HepG2 (cell line): ENCODE results near the gene NECTIN2. TPM values are rescaled to one million over a fixed set of nuclear protein-coding genes. Genes with fewer than 3 reads are reported as not detected.

Experiments used
- AFF4 ChIP-seq: sonication (generic); formaldehyde crosslinking; IDR thresholded peaks from 2 replicates; pipeline ENCODE4 v1.4.0; 2020; ENCODE audit warnings: missing genetic modification reagents
- BRCA1 ChIP-seq: sonication (generic); formaldehyde crosslinking; IDR thresholded peaks from 2 replicates; pipeline ENCODE4 v1.4.0; 2020; ENCODE audit warnings: missing genetic modification reagents
- DZIP1 ChIP-seq: sonication (generic); formaldehyde crosslinking; IDR thresholded peaks from 2 replicates; pipeline ENCODE4 v1.5.0; 2020; ENCODE audit warnings: mild to moderate bottlenecking, missing genetic modification reagents
- FOXM1 ChIP-seq: sonication (generic); formaldehyde crosslinking; IDR thresholded peaks from 2 replicates; pipeline ENCODE4 v1.5.0; 2020; ENCODE audit warnings: missing genetic modification reagents
- JUNB ChIP-seq: sonication (generic); formaldehyde crosslinking; IDR thresholded peaks from 2 replicates; pipeline ENCODE4 v1.8.0; 2022; ENCODE audit warnings: missing genetic modification reagents, mild to moderate bottlenecking, borderline replicate concordance
- MATR3 ChIP-seq: sonication (generic); formaldehyde crosslinking; IDR thresholded peaks from 2 replicates; pipeline ENCODE4 v1.4.0; 2020; ENCODE audit warnings: missing genetic modification reagents
- MYC ChIP-seq: sonication (generic); formaldehyde crosslinking; IDR thresholded peaks from 2 replicates; pipeline ENCODE4 v1.9.0; 2021; ENCODE audit warnings: missing genetic modification reagents, borderline replicate concordance
- NFE2 ChIP-seq: sonication (generic); formaldehyde crosslinking; IDR thresholded peaks from 2 replicates; pipeline ENCODE4 v1.4.0; 2020; ENCODE audit warnings: missing genetic modification reagents
- NFKB2 ChIP-seq: sonication (generic); formaldehyde crosslinking; IDR thresholded peaks from 2 replicates; pipeline ENCODE4 v1.4.0; 2020; ENCODE audit warnings: missing genetic modification reagents, borderline replicate concordance
- NR3C1 ChIP-seq: sonication (generic); formaldehyde crosslinking; IDR thresholded peaks from 2 replicates; pipeline ENCODE4 v1.4.0; 2020; ENCODE audit warnings: missing genetic modification reagents
- SETDB1 ChIP-seq: sonication (generic); formaldehyde crosslinking; IDR thresholded peaks from 2 replicates; pipeline ENCODE4 v1.5.1; 2020; ENCODE audit warnings: missing genetic modification reagents, mild to moderate bottlenecking, borderline replicate concordance
- SPEN ChIP-seq: sonication (generic); formaldehyde crosslinking; IDR thresholded peaks from 2 replicates; pipeline ENCODE4 v1.5.1; 2020; ENCODE audit warnings: low read depth, mild to moderate bottlenecking, missing genetic modification reagents
- SRSF9 ChIP-seq: fragments of 200-400 bp; formaldehyde crosslinking; IDR thresholded peaks from 2 replicates; pipeline ENCODE4 v1.6.1; 2018; ENCODE audit warnings: borderline replicate concordance, mild to moderate bottlenecking, low read depth, low read length; ENCODE audit not compliant: insufficient read depth, poor library complexity, severe bottlenecking
- TEF ChIP-seq: sonication (generic); formaldehyde crosslinking; IDR thresholded peaks from 2 replicates; pipeline ENCODE4 v1.5.0; 2020; ENCODE audit warnings: missing genetic modification reagents
- UBTF ChIP-seq: sonication (generic); formaldehyde crosslinking; IDR thresholded peaks from 2 replicates; pipeline ENCODE4 v1.4.0; 2020; ENCODE audit warnings: mild to moderate bottlenecking, missing genetic modification reagents
- ZBTB1 ChIP-seq: sonication (generic); formaldehyde crosslinking; IDR thresholded peaks from 2 replicates; pipeline ENCODE4 v1.4.0; 2020; ENCODE audit warnings: missing genetic modification reagents, borderline replicate concordance
- ZBTB14 ChIP-seq: sonication (generic); formaldehyde crosslinking; IDR thresholded peaks from 2 replicates; pipeline ENCODE4 v1.4.0; 2020; ENCODE audit warnings: missing genetic modification reagents
- ZNF224 ChIP-seq: sonication (generic); formaldehyde crosslinking; IDR thresholded peaks from 2 replicates; pipeline ENCODE4 v1.5.0; 2020; ENCODE audit warnings: mild to moderate bottlenecking, missing genetic modification reagents
- polyA plus RNA-seq, 8 experiments: library from polyadenylated mRNA; depleted of rRNA in 3 of 8; stranded (reverse) in 7 of 8; unstranded in 1 of 8; fragments of >200 nt; fragmentation: Illumina TruSeq in 4 of 8; extraction: Trizol in 4 of 8; gene quantifications; 2 replicates each; pipeline versions ENCODE4 v1.2.1 to v1.2.3, GENCODE V29; 2011 to 2016; ENCODE audit warnings: low read depth in 4 of 8, missing spikeins in 1 of 8, mixed read lengths in 1 of 8; ENCODE audit not compliant: insufficient read depth in 1 of 8
- total RNA-seq, 5 experiments: library from RNA; depleted of rRNA; stranded (reverse); fragments of >200 nt; fragmentation: Illumina TruSeq; extraction: Trizol; gene quantifications; 2 replicates each; pipeline ENCODE4 v1.2.3, GENCODE V29; 2016; ENCODE audit warnings: low read depth in 1 of 5

Gene NECTIN2
- total and polyA plus RNA-seq, 2 of the 13 experiments (the other 11 are each of a cell fraction or from before 2014, with no cell fraction given): 75.4 to 114 TPM

GRCh38 chr19:44924243-44924725 lies 78.2 kb downstream of the NECTIN2 start (continued):
- TF ChIP-seq DZIP1: no peak
- TF ChIP-seq ZBTB14 (CRISPR knock-in tag): no peak
- TF ChIP-seq NR3C1 (CRISPR knock-in tag): no peak
- peak; percentile 52; the same call in 1 of the 2 replicates for TF ChIP-seq NFKB2 (CRISPR knock-in tag)
- no peak for TF ChIP-seq FOXM1 (CRISPR knock-in tag)
- peak; percentile 86 for TF ChIP-seq AFF4 (CRISPR knock-in tag)
- TF ChIP-seq NFE2 (CRISPR knock-in tag): no peak
- no peak for TF ChIP-seq MATR3 (CRISPR knock-in tag)
- no peak for TF ChIP-seq TEF
- peak; percentile 52; the same call in 1 of the 2 replicates for TF ChIP-seq BRCA1 (CRISPR knock-in tag)
- peak; percentile 92; the same call in 1 of the 2 replicates for TF ChIP-seq MYC (CRISPR knock-in tag)
- no peak for TF ChIP-seq SETDB1
- peak; percentile 70 for TF ChIP-seq UBTF (CRISPR knock-in tag)
- TF ChIP-seq JUNB (CRISPR knock-in tag): peak; percentile 74; the same call in 1 of the 2 replicates
- no peak for TF ChIP-seq ZBTB1
- TF ChIP-seq SPEN: peak; percentile 90
- no peak for TF ChIP-seq ZNF224
- no peak for TF ChIP-seq SRSF9
